Stimulated activated CD4-positive, alpha-beta T cell treated with anti-CD3 and anti-CD28 coated beads, Interleukin-4, amount 100 ng/mL, for 1 hour (primary cell): Measurements from ENCODE around the gene RNASE9.
"Not testable (repeated sequence)": the region's sequence is repeated elsewhere in the genome, so short reads cannot be mapped to it uniquely, and the experiment has no call there.

Experiments used
- DNase-seq: peaks from one replicate; pipeline ENCODE4 v3.0.0-alpha.2; 2020

The RNASE9 gene

GRCh38 chr14:20515846-20516245 is 45.0 kb downstream of the RNASE9 start:
- no peak for DNase-seq

GRCh38 chr14:20512177-20512905 is 48.5 kb downstream of the RNASE9 start:
- no peak for DNase-seq

GRCh38 chr14:20508367-20508766 is 52.5 kb downstream of the RNASE9 start:
- no peak for DNase-seq

- not testable (repeated sequence) for DNase-seq
Observed at GRCh38 chr14:20507537-20507936, 53.3 kb downstream of the RNASE9 start.

DNA sequence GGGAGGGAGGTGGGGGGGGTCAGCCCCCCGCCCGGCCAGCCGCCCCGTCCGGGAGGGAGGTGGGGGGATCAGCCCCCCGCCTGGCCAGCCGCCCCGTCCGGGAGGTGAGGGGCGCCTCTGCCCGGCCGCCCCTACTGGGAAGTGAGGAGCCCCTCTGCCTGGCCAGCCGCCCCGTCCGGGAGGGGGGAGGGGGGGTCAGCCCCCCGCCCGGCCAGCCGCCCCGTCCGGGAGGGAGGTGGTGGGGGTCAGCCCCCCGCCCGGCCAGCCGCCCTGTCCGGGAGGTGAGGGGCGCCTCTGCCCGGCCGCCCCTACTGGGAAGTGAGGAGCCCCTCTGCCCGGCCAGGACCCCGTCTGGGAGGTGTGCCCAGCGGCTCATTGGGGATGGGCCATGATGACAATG is 54.1 kb downstream of the RNASE9 start:
- not testable (repeated sequence) for DNase-seq

DNA sequence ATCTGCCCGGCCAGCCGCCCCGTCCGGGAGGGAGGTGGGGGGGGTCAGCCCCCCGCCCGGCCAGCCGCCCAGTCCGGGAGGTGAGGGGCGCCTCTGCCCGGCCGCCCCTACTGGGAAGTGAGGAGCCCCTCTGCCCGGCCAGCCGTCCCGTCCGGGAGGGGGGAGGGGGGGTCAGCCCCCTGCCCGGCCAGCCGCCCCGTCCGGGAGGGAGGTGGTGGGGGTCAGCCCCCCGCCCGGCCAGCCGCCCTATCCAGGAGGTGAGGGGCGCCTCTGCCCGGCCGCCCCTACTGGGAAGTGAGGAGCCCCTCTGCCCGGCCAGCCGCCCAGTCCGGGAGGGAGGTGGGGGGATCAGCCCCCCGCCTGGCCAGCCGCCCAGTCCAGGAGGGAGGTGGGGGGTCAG is 54.6 kb downstream of the RNASE9 start:
- not testable (repeated sequence) for DNase-seq
